Astrocyte (in vitro differentiated cells and primary cell): Measurements from ENCODE around the gene ACRV1. TPM values are rescaled to one million over a fixed set of nuclear protein-coding genes. Genes with fewer than 3 reads are reported as not detected.

Source experiments
- total RNA-seq: library from RNA; stranded (reverse); gene quantifications from 2 replicates; pipeline ENCODE4 v1.2.1, GENCODE V29; 2021

ACRV1 gene
- total RNA-seq, 1 donor from 2014 or later: not detected

Other genes starting within 250 kb of the ACRV1 start
- 17.6 and 22.8 TPM in 2 replicates for gene FEZ1, start 184.6 kb downstream of the ACRV1 start, total RNA-seq
- 118 and 129 TPM in 2 replicates for gene EI24, start 111.4 kb downstream of the ACRV1 start, total RNA-seq
- 232 and 258 TPM in 2 replicates for gene STT3A, start 88.0 kb downstream of the ACRV1 start, total RNA-seq
- gene CHEK1, start 55.7 kb downstream of the ACRV1 start, total RNA-seq: 23.0 and 30.3 TPM in 2 replicates
- gene PATE1, start 65.4 kb upstream of the ACRV1 start, total RNA-seq: not detected in 2 replicates
- gene PATE2, start 98.0 kb upstream of the ACRV1 start, total RNA-seq: 0.16 TPM in 1 of 2 replicates, not detected in the other
- not detected in 2 replicates for gene PATE3, start 107.3 kb upstream of the ACRV1 start, total RNA-seq
- not detected in 2 replicates for gene PATE4, start 152.5 kb upstream of the ACRV1 start, total RNA-seq
- gene HYLS1, start 206.8 kb upstream of the ACRV1 start, total RNA-seq: 3.2 TPM in 2 replicates
- gene PUS3, start 222.4 kb upstream of the ACRV1 start, total RNA-seq: 14.3 and 16.9 TPM in 2 replicates
- gene DDX25, start 223.7 kb upstream of the ACRV1 start, total RNA-seq: 0.70 and 1.1 TPM in 2 replicates